ENCODE results near the gene SGPL1.

SGPL1 gene

GRCh38 chr10:70927189-70927943 lies 111.6 kb downstream of the SGPL1 start:
- Histone ChIP-seq H3K9ac (ENCODE audit: low read depth, low read length) (no peak overlapping the region), H3K27ac (ENCODE audit: low read depth, low read length) (no peak overlapping the region)

GRCh38 chr10:70928140-70928539 lies 112.4 kb downstream of the SGPL1 start:
- no peak overlapping the region for H3K9ac ChIP-seq (ENCODE audit: low read depth, low read length)
- H3K4me3 ChIP-seq (ENCODE audit: low read depth, low read length), result no peak overlapping the region
- H3K36me3 ChIP-seq (ENCODE audit: control insufficient read depth, insufficient read depth, low read length), result no peaks in the 10 kb centered on the region
- no peaks in the 10 kb centered on the region for H3K4me1 ChIP-seq (ENCODE audit: control insufficient read depth, insufficient read depth, low read length)
- H3K9me3 ChIP-seq (ENCODE audit: control insufficient read depth, insufficient read depth, low read length), result no peaks in the 10 kb centered on the region
- H3K27ac ChIP-seq (ENCODE audit: low read depth, low read length), result no peak overlapping the region
- no peaks in the 10 kb centered on the region for H3K27me3 ChIP-seq (ENCODE audit: control insufficient read depth, insufficient read depth, low read length)

More at GRCh38 chr10:70927189-70927943, 111.6 kb downstream of the SGPL1 start:
- Histone ChIP-seq H3K36me3 (ENCODE audit: control insufficient read depth, insufficient read depth, low read length) (no peaks in the 10 kb centered on the region), H3K9me3 (ENCODE audit: control insufficient read depth, insufficient read depth, low read length) (no peaks in the 10 kb centered on the region), H3K4me3 (ENCODE audit: low read depth, low read length) (no peak overlapping the region), H3K4me1 (ENCODE audit: control insufficient read depth, insufficient read depth, low read length) (no peaks in the 10 kb centered on the region), H3K27me3 (ENCODE audit: control insufficient read depth, insufficient read depth, low read length) (no peaks in the 10 kb centered on the region)

- H3K27me3 ChIP-seq (ENCODE audit: control insufficient read depth, insufficient read depth, low read length), result no peaks in the 10 kb centered on the region
Measured at GRCh38 chr10:70930263-70931000, 114.7 kb downstream of the SGPL1 start.

More at GRCh38 chr10:70930263-70931000, 114.7 kb downstream of the SGPL1 start:
- Histone ChIP-seq H3K9ac (ENCODE audit: low read depth, low read length) (no peak overlapping the region), H3K4me1 (ENCODE audit: control insufficient read depth, insufficient read depth, low read length) (no peaks in the 10 kb centered on the region), H3K36me3 (ENCODE audit: control insufficient read depth, insufficient read depth, low read length) (no peaks in the 10 kb centered on the region), H3K4me3 (ENCODE audit: low read depth, low read length) (no peak overlapping the region), H3K27ac (ENCODE audit: low read depth, low read length) (no peak overlapping the region), H3K9me3 (ENCODE audit: control insufficient read depth, insufficient read depth, low read length) (no peaks in the 10 kb centered on the region)

All from HUES48 (cell line).